Muscle of leg (tissue), 11 donors: ENCODE results near the gene C17orf50. TPM values are rescaled to one million over a fixed set of nuclear protein-coding genes. Genes with fewer than 3 reads are reported as not detected.
"Not testable (repeated sequence)": the region's sequence is repeated elsewhere in the genome, so short reads cannot be mapped to it uniquely, and the experiment has no call there.

ENCODE experiments used
- DNase-seq: peaks from one replicate; pipeline ENCODE4 v3.0.0; 2013
- H3K27ac ChIP-seq: one replicate; pipeline ENCODE4 v1.5.1; 2013; ENCODE audit warnings: mild to moderate bottlenecking, low read length, control low read depth
- H3K27me3 ChIP-seq: one replicate; pipeline ENCODE4 v1.6.1; 2013; ENCODE audit warnings: low read length; ENCODE audit not compliant: control insufficient read depth, insufficient read depth
- H3K36me3 ChIP-seq: one replicate; pipeline ENCODE4 v1.6.1; 2013; ENCODE audit warnings: low read length; ENCODE audit not compliant: control insufficient read depth, insufficient read depth
- H3K4me1 ChIP-seq: one replicate; pipeline ENCODE4 v1.6.1; 2013; ENCODE audit warnings: low read length; ENCODE audit not compliant: control insufficient read depth, insufficient read depth
- H3K4me3 ChIP-seq: one replicate; pipeline ENCODE4 v1.5.1; 2013; ENCODE audit warnings: low read length, control low read depth
- H3K9me3 ChIP-seq: replicated peaks from 2 replicates; pipeline ENCODE4 v1.6.1; 2013; ENCODE audit warnings: low read depth, low read length; ENCODE audit not compliant: control insufficient read depth
- WGBS: methylation state at CpG from one replicate; pipeline ENCODE4 v1.1.5; 2013; ENCODE audit warnings: missing lambda C conversion rate; ENCODE audit not compliant: insufficient coverage; 5-methylcytosine and 5-hydroxymethylcytosine counted together
- polyA plus RNA-seq, 8 donors: library from polyadenylated mRNA; unstranded; fragments of 120-200 nt; gene quantifications; one replicate each; pipeline versions ENCODE4 v1.2.1 to v1.2.3, GENCODE V29; 2013; ENCODE audit warnings: inconsistent platforms in 1 of 8, low replicate concordance in 1 of 8; ENCODE audit not compliant: insufficient read length in 8 of 8, insufficient read depth in 1 of 8
- total RNA-seq: library from RNA; stranded (reverse); fragments of 120-200 nt; gene quantifications from one replicate; pipeline ENCODE4 v1.2.4, GENCODE V29; 2013

The C17orf50 gene
- total and polyA plus RNA-seq, 9 donors, result not detected

DNA sequence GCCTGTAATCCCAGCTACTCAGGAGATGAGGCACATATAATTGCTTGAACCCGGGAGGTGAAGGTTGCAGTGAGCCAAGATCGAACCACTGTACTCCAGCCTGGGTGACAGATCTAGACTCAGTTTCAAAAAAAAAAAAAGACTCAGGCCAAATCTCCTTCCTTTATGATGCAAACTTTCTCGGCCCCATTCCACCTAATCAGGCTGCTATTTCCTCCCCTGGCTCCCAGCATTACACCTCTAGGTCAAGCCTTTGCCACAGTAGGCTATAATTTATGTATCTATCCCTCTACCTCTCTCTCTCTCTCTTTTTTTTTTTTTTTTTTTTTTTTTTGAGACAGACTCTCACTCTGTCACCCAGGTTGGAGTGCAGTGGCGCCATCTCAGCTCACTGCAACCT, 9.1 kb upstream of the C17orf50 start:
- DNase-seq, H3K36me3 ChIP-seq, H3K4me1 ChIP-seq, H3K27ac ChIP-seq, H3K4me3 ChIP-seq, H3K9me3 ChIP-seq: not testable (repeated sequence)
- WGBS, result 100% methylated on average over 2 of the region's 4 CpGs
- peaks cover 37% of the 10 kb centered on the region for H3K27me3 ChIP-seq

DNA sequence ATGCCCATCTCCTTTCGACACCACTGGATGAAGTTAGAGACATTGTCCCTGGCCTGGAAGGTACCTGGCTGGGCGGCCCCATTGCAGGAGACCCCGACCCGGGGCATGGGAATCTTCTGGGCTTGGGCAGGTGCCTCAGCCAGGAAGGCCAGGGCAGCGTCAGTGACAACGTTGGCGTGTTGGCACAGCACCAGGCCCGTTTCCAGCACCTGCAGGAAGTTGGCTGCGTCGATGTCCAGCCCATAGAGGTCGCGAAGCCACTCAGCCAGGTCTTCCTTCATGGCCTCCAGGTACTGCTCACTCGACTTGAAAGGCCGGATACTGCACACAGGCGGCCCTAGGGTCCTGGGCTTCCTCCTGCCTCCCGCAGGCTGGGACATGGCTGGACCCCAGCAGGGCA, 8.2 kb upstream of the C17orf50 start:
- no peak for DNase-seq
- Histone ChIP-seq H3K27me3 (peaks cover 37% of the 10 kb centered on the region), H3K36me3 (no peaks in the 10 kb centered on the region), H3K4me3 (no peak overlapping the region), H3K4me1 (no peaks in the 10 kb centered on the region), H3K9me3 (no peaks in the 10 kb centered on the region), H3K27ac (no peak overlapping the region)
- WGBS, result 63% methylated on average over 16 of the region's 16 CpGs

DNA sequence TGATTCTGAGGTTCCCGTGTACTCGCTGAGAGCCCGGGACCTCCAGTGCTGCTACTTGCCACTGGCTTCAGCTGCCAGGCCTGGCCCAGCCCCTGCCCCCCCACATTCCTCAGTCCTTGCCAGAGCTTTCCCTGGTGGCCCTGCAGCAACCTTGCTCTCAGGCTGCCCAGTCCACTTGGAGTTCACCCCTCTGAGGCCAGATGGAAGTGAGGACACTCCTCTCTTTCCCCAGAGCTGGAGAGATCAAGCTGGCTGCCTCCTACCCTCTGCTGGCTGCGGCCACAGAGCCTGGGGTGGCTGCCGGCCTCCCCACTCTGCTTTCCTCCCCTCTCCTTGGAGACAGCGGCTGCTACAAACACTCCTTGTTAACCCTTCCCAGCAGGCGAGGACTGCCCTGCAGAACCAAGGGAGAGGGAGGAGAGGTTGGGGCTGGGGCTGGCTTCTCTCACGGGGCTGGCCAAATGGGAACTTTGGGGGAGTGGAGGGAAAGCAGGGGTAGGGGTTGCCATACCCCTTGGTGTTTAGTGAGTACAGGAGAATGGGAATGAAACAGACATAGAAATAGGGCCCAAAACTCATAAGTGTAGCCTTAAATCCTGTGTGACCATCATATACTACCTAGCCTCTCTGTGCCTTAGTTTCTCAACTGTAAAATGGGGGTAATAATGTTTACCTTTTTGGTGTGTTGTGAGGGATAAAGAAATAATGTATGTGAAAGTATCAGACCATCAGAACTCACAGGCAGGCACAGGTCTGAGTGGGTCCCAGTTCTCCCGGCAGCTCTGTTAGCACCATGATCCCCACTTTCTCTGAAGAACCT, 7.5 kb upstream of the C17orf50 start, which contains the start of gene GAS2L2:
Gene GAS2L2, minus strand, starts transcription at position 295 of the 820 bp plus-strand sequence. CDS start 389 bp downstream, outside the sequence.
- no peaks in the 10 kb centered on the region for H3K9me3 ChIP-seq
- H3K4me3 ChIP-seq, result no peak within 1 kb of the TSS
- H3K27ac ChIP-seq, result no peak within 1 kb of the TSS
- DNase-seq, result no peak
- WGBS, result 29% methylated on average over 6 of the region's 9 CpGs
- H3K4me1 ChIP-seq, result no peaks in the 10 kb centered on the region
- H3K27me3 ChIP-seq, result peaks cover 37% of the 10 kb centered on the region
- H3K36me3 ChIP-seq, result no peaks in the 10 kb centered on the region

DNA sequence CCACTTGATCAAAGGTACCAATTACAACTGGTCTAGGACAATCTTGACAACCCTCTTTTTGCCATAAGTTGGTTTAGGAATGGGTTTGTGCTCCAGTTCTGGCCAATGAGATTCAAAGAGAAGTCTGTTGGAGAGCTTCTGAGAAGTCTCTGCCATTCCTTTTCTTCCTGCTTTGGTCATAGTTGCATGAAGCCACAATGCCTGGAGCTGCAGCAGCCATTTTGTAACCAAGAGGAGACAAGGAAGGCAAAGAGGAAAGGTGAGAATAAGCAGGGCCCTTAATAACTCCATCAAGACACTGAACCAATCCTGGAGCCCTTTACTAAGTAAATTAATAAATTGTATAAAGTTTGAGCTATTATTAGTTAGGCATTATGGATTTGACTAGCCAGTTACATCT, 3.4 kb upstream of the C17orf50 start:
- Histone ChIP-seq H3K27ac (no peak overlapping the region), H3K4me1 (no peaks in the 10 kb centered on the region), H3K36me3 (no peaks in the 10 kb centered on the region), H3K27me3 (peaks cover 6% of the 10 kb centered on the region), H3K4me3 (no peak overlapping the region), H3K9me3 (no peaks in the 10 kb centered on the region)
- DNase-seq, result no peak

DNA sequence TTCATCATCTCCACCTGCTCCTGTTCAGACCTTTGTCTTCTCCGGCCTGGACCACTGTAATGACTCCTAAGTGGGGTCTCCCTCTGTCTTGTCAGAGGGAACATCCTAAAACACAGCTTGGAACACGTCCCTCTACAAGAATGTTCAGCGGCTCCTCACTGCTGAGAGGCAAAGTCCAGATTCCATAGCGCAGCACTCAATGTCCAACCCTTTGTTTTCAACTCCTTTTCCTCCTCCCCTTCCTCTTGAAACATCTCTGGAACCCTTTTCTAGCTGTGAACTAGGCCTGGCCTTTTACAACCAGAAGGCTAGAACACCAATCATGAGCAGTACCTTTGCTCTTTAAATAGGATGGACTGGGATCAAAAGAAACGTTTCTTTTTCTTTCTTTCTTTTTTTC, 914 bp downstream of the C17orf50 start:
- no peak overlapping the region for H3K4me3 ChIP-seq
- peaks cover 22% of the 10 kb centered on the region for H3K4me1 ChIP-seq
- H3K36me3 ChIP-seq, result no peaks in the 10 kb centered on the region
- H3K9me3 ChIP-seq, result no peaks in the 10 kb centered on the region
- DNase-seq, result no peak
- WGBS, result 82% methylated on average over 4 of the region's 5 CpGs
- no peak overlapping the region for H3K27ac ChIP-seq
- H3K27me3 ChIP-seq, result peaks cover 2% of the 10 kb centered on the region

DNA sequence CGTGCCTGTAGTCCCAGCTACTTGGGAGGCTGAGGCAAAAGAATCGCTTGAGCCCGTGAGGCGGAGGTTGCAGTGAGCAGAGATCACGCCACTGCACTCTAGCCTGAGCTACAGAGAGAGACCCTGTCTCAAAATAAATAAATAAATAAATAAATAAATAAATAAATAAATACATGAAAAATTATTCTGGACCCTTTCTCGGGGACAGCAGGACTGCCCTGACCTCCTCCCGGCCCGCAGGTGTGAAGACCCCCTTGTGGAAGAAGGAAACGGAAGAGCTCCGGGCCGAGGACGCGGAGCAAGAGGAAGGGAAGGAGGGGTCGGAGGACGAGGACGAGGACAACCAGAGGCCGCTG, 3.1 kb downstream of the C17orf50 start:
- DNase-seq, result no peak
- H3K27ac ChIP-seq, result no peak overlapping the region
- peaks cover 25% of the 10 kb centered on the region for H3K4me1 ChIP-seq
- H3K9me3 ChIP-seq, result no peaks in the 10 kb centered on the region
- no peaks in the 10 kb centered on the region for H3K36me3 ChIP-seq
- H3K27me3 ChIP-seq, result peaks cover 2% of the 10 kb centered on the region
- WGBS, result 3% methylated on average over 12 of the region's 17 CpGs
- H3K4me3 ChIP-seq, result no peak overlapping the region

DNA sequence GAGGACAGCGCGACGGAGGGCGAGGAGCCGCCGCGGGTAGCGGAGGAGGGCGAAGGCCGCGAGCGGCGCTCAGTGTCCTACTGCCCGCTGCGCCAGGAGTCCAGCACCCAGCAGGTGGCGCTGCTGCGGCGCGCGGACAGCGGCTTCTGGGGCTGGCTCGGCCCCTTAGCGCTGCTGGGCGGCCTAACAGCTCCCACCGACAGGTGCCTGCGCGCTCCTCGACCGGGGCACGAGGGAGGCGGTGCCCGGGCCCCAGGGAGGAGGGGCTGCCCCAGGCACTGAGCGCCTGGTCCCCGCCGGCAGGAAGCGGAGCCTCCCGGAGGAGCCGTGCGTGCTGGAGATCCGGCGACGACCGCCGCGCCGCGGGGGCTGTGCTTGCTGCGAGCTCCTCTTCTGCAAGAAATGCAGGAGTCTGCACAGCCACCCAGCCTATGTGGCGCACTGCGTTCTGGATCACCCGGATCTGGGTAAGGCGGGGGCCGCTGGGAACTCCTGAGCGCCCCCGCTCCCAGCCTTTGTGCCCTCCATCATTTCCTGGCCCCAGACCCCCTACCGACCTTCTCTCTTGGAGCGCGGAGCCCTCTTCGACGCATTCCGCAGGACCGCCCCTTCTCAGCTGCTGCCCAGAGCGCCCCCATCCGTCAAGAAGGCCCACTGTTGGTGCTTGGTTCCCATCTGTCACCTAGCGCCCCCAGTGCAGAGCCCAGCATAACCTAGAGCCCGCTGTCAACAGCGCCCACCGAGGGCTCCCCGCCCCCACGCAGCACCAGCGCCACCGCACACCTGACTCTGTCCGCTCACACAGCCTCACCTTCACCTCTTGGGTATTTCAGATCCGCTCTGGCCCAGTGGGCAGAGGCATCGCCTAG, 3.7 kb downstream of the C17orf50 start:
- 4% methylated on average over 70 of the region's 75 CpGs for WGBS
- Histone ChIP-seq H3K27me3 (peaks cover 2% of the 10 kb centered on the region), H3K4me3 (peak overlapping the region; percentile 46), H3K27ac (peak overlapping the region; percentile 29), H3K36me3 (no peaks in the 10 kb centered on the region), H3K9me3 (no peaks in the 10 kb centered on the region), H3K4me1 (peaks cover 25% of the 10 kb centered on the region)
- peak; percentile 89 for DNase-seq

DNA sequence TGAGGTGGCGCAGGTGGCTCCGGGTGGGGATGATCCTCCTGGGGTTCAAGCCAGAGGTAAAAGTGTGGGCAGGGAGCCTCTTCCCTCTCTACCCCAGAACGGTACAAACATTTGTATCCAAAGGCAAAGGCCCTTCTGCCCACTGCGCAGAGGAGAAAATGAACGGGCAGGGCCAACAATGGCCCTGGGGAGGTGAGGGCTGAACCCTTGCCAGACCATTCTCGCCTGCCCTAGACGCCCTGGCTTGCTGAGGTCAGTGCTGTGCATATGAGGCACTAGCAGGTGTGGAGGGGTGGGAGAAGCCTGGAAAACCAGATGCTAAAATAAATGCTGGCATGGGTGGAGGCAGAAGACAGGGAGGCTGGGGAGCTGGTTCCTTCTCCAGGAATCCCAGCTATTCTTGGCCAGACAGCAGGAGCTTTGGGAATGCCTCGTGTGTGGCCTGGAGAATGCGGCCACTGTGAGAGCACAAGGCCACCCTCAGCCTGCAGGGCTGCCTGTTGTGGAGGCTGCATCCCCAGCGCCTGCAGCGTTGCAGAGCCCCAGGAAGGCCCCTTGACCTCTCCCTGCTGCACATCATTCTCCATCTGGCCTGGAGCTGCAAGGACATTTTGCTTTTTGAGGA, 4.5 kb downstream of the C17orf50 start:
- Histone ChIP-seq H3K27ac (peak overlapping the region; percentile 29), H3K36me3 (no peaks in the 10 kb centered on the region), H3K27me3 (no peaks in the 10 kb centered on the region), H3K4me3 (no peak overlapping the region), H3K9me3 (no peaks in the 10 kb centered on the region), H3K4me1 (peaks cover 25% of the 10 kb centered on the region)
- DNase-seq, result peak; percentile 36
- WGBS, result 33% methylated on average over 9 of the region's 11 CpGs

DNA sequence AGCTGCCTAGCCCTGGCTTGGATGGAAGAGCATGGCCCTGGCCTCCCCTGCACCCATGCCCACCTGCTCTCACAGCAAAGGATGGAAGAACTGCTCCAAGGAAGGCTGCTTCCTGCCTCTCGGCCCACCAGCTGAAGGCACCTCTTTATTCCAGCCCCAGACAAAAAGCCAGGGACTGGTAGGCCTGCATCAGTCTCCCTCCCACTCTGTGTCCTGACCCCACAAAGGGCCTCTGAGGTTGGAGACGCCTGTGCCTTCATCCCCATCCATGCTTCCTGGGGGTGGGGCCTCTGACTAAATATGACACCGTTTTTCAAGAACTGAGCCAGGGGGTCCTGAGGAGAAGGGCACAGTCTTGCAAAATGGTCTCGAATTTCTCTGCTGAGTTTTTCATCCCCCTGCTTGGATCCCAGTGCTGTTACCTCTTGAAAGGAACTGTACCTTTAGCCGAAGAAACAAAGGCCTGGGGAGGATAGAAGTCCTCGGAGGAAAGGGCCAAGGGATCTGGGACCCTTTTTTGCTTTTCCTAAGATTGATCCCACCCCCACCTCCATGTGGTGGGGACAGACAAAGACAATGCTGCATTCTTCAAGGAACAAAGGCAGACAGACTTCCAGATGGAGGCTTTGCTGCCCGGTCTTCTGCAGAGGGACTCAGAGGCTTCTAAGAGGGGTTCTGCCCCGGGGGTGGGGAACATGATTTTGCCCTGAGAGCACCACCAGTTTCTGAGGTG, 5.2 kb downstream of the C17orf50 start:
- H3K9me3 ChIP-seq, result no peaks in the 10 kb centered on the region
- H3K36me3 ChIP-seq, result no peaks in the 10 kb centered on the region
- no peaks in the 10 kb centered on the region for H3K27me3 ChIP-seq
- peaks cover 25% of the 10 kb centered on the region for H3K4me1 ChIP-seq
- DNase-seq, result no peak
- no peak overlapping the region for H3K27ac ChIP-seq
- WGBS, result 39% methylated on average over 4 of the region's 8 CpGs
- no peak overlapping the region for H3K4me3 ChIP-seq
